Mucosa of stomach (tissue), 1 donor: Measurements from ENCODE around the gene CCDC34.

Source experiments
- H3K27me3 ChIP-seq: one replicate; pipeline ENCODE4 v1.7.0; 2013; ENCODE audit warnings: mild to moderate bottlenecking, low read length; ENCODE audit not compliant: control insufficient read depth, insufficient read depth
- H3K36me3 ChIP-seq: one replicate; pipeline ENCODE4 v1.7.0; 2013; ENCODE audit warnings: low read length; ENCODE audit not compliant: control insufficient read depth, insufficient read depth
- H3K4me1 ChIP-seq: one replicate; pipeline ENCODE4 v1.7.0; 2013; ENCODE audit warnings: mild to moderate bottlenecking, low read length; ENCODE audit not compliant: control insufficient read depth, insufficient read depth
- H3K4me3 ChIP-seq: one replicate; pipeline ENCODE4 v1.7.0; 2013; ENCODE audit warnings: low read length
- H3K9ac ChIP-seq: one replicate; pipeline ENCODE4 v1.7.0; 2013; ENCODE audit warnings: mild to moderate bottlenecking, low read length, moderate library complexity
- H3K9me3 ChIP-seq: one replicate; pipeline ENCODE4 v1.7.0; 2013; ENCODE audit warnings: mild to moderate bottlenecking, low read length, moderate library complexity; ENCODE audit not compliant: control insufficient read depth
- donor health status: Pancreatic carcinoma.

Gene CCDC34, protein sequence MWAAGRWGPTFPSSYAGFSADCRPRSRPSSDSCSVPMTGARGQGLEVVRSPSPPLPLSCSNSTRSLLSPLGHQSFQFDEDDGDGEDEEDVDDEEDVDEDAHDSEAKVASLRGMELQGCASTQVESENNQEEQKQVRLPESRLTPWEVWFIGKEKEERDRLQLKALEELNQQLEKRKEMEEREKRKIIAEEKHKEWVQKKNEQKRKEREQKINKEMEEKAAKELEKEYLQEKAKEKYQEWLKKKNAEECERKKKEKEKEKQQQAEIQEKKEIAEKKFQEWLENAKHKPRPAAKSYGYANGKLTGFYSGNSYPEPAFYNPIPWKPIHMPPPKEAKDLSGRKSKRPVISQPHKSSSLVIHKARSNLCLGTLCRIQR

DNA sequence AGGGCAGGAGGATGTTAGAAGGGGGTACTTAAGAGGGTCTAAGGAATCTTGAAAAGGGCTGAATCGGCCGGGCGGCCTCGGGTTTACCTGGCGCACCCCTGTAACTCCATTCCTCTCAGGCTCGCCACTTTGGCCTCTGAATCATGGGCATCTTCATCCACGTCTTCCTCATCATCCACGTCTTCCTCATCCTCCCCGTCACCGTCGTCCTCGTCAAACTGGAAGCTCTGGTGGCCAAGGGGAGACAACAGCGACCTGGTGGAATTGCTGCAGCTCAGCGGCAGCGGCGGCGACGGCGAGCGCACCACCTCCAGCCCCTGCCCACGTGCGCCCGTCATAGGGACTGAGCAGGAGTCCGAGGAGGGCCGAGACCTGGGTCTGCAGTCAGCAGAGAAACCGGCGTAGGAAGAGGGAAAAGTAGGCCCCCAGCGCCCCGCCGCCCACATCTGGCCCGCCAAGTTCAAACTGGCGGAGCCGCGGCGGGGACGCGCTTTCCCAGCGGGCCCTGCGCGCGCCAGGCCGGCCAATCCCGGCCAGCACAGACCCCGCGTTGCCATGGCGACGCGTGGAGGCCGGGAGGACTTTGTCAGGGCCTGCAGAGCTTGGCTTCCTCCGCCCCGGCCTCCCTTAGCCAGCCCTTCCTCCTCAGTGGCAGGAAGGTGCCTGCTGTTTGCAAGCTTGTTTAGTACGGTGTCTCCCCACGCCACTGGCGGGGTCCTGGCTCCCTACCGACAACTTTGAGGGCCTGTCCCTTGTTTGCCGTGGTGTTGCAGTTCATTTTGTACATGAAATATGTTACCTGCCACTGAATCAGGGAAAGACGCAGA is at the start of gene CCDC34:
TSS of gene CCDC34 (minus strand) at position 467 of the 827 bp plus-strand sequence. CDS start at position 446, 21 bp downstream.
- Histone ChIP-seq H3K36me3 (peaks cover 2% of the 10 kb centered on the region), H3K4me3 (peak within 1 kb of the TSS; percentile 62), H3K9me3 (no peaks in the 10 kb centered on the region), H3K9ac (peak within 1 kb of the TSS; percentile 67), H3K4me1 (peaks cover 21% of the 10 kb centered on the region), H3K27me3 (no peaks in the 10 kb centered on the region)

DNA sequence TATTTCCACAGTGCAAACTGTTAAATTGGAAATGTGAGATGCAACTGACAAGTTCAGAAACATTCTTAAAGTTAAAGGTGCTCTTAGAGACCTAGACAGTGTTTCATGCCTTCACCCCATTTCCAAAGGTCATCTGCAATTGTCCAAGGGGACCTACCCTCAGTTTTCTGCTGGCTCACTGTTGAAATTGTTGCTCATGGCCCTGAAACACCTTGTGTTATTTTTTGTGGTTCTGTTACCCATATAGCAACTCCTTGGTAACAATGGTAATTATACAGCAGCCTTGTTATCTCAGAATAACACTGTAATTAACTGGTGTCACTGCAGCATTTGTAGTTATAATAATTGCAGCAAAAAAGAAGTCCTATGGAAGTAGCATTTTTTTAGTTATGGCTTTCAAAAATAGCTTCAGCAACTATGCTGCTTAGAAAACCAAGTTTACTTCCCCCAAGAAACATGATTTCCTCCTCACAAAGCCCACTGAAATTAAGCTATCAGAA is 49.2 kb upstream of the CCDC34 start:
- Histone ChIP-seq H3K9me3 (no peaks in the 10 kb centered on the region), H3K36me3 (no peaks in the 10 kb centered on the region), H3K4me3 (no peak overlapping the region), H3K9ac (no peak overlapping the region), H3K4me1 (peaks cover 22% of the 10 kb centered on the region), H3K27me3 (no peaks in the 10 kb centered on the region)

DNA sequence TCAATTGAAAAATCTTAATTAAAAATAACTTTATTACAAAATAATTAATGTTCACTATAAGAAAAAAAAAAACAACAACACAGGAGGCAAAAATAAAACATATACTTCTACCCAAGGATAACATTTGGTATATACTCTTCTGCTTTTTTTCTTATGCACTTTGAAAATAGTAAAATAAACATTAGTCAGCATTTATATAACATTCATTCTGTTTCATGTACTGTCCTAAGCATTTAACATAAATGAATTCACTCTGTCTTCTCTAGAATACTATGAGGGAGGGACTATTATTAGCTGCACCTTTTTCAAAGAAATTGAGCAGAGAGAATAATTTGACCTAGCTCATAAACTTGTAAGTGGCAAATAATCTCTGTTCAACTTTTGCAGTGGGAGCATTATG is 48.3 kb upstream of the CCDC34 start:
- H3K9ac ChIP-seq = no peak overlapping the region
- no peak overlapping the region for H3K4me3 ChIP-seq
- no peaks in the 10 kb centered on the region for H3K27me3 ChIP-seq
- H3K36me3 ChIP-seq = no peaks in the 10 kb centered on the region
- peaks cover 14% of the 10 kb centered on the region for H3K4me1 ChIP-seq
- no peaks in the 10 kb centered on the region for H3K9me3 ChIP-seq

DNA sequence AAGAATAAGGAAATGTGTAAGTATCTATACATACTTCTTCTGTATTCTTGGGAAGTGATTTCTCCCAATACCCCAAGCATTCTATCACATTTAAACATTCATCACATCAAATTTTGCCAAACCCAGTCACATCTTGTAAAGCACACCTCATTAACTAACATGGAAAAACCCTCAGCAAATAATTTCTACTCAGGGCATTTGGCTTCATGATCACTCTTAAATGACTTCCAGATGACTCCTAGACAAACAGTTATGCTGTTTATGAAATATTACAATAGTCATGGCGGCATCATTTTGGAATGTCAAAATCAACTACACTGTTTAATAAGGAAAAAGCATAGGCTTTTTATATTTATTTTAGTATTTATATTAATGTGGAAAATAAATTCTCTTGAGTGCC is 47.3 kb upstream of the CCDC34 start:
- H3K27me3 ChIP-seq = no peaks in the 10 kb centered on the region
- H3K4me3 ChIP-seq = no peak overlapping the region
- H3K4me1 ChIP-seq = peaks cover 20% of the 10 kb centered on the region
- H3K9ac ChIP-seq = no peak overlapping the region
- H3K36me3 ChIP-seq = no peaks in the 10 kb centered on the region
- no peaks in the 10 kb centered on the region for H3K9me3 ChIP-seq

DNA sequence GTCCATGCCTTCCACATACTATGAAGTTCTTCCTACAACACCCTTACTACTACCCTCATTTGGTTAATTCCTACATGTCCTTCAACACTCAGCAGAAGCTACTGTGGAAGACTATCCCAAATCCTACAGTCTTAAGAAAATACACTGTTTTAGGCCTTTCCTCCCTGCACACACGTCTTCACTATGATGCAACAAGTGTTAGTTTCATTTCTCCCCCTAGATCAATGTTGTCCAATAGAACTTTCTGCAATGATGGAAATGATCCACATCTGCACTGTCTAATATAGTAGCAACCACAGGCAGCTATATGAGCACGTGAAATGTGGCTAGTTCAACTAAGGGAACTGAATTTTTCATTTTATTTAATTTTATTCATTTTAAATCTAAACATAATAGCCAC is 46.7 kb upstream of the CCDC34 start:
- no peaks in the 10 kb centered on the region for H3K9me3 ChIP-seq
- H3K4me1 ChIP-seq = peaks cover 25% of the 10 kb centered on the region
- H3K4me3 ChIP-seq = no peak overlapping the region
- H3K27me3 ChIP-seq = no peaks in the 10 kb centered on the region
- no peak overlapping the region for H3K9ac ChIP-seq
- no peaks in the 10 kb centered on the region for H3K36me3 ChIP-seq

DNA sequence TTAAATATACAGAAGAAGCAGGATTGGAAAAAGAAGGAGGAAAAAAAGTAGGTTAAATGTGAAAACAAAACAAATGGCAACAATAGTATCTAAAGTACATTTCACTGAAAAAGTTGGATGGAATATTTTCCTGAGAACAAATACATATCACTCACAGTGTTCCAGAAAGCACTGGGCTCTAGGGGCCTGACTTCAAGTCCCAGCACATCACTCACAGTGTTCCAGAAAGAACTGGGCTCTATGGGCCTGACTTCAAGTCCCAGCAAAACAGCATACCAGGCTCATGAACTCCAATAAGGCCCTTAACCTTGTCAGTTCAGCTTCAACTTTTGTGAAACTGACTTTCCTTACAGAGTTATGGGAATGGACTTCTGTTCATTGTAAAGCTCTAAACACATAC is 46.0 kb upstream of the CCDC34 start:
- H3K36me3 ChIP-seq = no peaks in the 10 kb centered on the region
- no peaks in the 10 kb centered on the region for H3K27me3 ChIP-seq
- no peak overlapping the region for H3K4me3 ChIP-seq
- no peaks in the 10 kb centered on the region for H3K9me3 ChIP-seq
- H3K4me1 ChIP-seq = peaks cover 29% of the 10 kb centered on the region
- no peak overlapping the region for H3K9ac ChIP-seq

DNA sequence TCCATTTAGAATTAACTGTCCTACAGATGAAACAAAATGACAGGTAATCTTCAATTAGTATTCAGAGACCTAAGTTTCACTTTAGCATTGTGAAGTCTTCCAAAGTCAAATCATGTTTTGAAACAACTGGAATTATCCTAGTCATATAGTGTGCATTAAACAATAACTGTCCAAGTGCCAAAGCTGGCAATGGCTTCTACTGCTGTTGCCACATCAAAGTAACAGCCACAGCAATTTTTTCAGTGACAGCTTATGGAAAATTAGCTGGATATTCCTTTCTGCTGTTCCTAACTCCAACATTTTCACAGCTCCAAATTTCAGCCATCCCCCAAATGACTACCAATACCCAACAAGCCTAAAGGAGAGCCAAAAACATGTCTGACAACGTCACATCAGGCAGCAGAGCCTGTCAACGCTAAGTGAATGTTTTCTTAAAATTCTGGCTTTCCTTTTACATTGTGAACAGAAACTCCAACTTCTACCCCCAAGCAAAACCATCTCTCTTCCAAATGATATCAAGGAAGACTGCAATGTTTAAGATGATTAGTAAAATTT is 45.3 kb upstream of the CCDC34 start:
- H3K36me3 ChIP-seq = no peaks in the 10 kb centered on the region
- H3K9me3 ChIP-seq = no peaks in the 10 kb centered on the region
- no peak overlapping the region for H3K4me3 ChIP-seq
- peaks cover 32% of the 10 kb centered on the region for H3K4me1 ChIP-seq
- H3K9ac ChIP-seq = no peak overlapping the region
- H3K27me3 ChIP-seq = no peaks in the 10 kb centered on the region

DNA sequence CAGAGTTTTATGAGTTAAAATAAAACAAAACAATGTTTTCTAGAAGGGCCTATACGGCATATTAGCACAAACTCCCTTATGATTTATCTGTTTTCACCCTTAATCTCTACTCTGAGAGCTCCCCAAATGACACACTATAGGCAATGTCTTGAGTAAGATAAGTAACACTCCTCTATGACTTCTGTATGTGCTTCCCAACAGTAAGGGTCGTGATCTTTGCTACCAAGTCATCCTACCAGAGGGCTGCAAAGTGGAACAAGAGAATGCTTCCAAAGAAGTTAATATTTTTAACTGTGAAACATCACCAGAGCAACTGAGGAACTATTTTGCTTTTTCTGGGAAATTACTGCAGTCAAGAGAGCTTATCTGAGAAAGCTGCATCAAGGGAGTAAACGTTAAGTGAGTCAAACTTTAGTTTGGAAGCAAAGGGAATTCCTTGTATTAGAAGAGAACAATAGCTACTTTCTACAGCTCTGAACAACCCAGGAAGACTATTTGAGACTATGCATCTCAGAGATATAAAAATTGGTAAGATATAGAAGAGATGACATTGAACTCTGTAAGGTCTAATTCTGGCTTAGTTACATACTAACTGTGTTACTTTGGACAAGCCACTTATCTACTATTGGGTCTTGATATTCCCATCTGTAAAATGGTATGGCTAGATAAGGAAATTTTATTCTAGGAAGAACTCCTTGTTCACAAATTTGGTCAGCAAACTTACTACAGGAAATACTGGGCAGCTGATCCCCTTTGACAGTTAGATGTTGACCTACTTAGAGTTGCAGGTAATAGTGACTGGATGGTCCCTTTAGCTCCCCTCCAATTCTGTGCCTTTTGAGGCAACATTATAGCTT is 43.7 kb upstream of the CCDC34 start:
- Histone ChIP-seq H3K36me3 (no peaks in the 10 kb centered on the region), H3K4me1 (peaks cover 47% of the 10 kb centered on the region), H3K9ac (no peak overlapping the region), H3K4me3 (no peak overlapping the region), H3K27me3 (no peaks in the 10 kb centered on the region), H3K9me3 (no peaks in the 10 kb centered on the region)

DNA sequence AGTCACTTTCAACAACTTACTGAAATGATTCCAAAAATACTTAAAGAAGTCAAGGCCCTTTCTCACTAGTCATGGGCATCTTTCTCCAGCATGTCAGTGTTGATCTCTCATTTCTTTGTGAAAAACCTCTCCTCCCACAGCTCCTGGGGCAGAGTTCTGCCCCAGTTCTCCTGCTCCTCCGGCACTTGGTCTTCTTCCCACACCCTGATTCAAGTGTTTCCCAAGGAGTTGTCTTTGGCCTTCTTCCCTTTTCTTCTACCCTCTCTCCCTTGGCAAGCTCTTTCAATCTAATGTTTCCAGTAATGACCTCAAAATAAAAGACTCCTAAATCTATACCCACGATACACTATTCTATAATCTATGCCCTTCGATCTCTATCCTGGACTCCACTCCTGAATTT is 42.1 kb upstream of the CCDC34 start:
- H3K9ac ChIP-seq = no peak overlapping the region
- no peak overlapping the region for H3K4me3 ChIP-seq
- H3K9me3 ChIP-seq = no peaks in the 10 kb centered on the region
- no peaks in the 10 kb centered on the region for H3K36me3 ChIP-seq
- peaks cover 47% of the 10 kb centered on the region for H3K4me1 ChIP-seq
- no peaks in the 10 kb centered on the region for H3K27me3 ChIP-seq

DNA sequence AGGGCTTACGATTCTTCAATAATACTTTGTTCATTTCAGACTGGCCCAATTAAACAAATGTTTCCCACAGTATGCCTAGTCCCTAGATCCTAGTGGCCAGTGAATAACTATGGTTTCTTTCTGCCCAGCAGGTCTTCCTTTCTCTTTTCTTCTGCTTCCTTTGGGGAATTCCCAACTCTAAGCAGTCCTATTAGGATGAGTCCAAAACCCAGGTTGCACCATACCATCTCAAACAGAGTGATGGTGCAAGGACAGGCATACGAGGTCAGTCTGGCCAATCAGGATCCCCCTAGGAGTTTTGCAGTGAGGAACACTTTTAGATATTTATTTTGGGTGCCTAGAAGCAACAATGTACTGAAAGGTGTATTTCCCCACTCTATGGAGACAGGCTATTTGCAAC is 41.4 kb upstream of the CCDC34 start:
- Histone ChIP-seq H3K27me3 (no peaks in the 10 kb centered on the region), H3K9me3 (no peaks in the 10 kb centered on the region), H3K36me3 (no peaks in the 10 kb centered on the region), H3K9ac (no peak overlapping the region), H3K4me1 (peaks cover 42% of the 10 kb centered on the region), H3K4me3 (no peak overlapping the region)

DNA sequence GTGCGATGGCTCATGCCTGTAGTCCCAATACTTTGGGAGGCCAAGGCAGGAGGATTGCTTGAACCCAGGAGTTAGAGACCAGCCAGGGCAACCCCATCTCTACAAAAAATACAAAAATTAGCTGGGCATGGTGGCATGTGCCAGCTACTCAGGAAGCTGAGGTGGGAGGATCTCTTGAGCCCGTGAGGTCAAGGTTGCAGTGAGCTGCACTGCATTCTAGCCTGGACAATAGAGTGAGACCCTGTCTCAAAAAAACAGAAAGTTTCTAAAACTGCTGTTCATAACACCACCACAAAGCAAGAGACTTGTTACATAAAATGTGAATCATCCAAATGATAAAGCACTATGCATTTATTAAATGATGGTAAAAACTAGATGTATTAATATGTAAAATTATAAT is 40.2 kb upstream of the CCDC34 start:
- H3K9me3 ChIP-seq = no peaks in the 10 kb centered on the region
- no peaks in the 10 kb centered on the region for H3K36me3 ChIP-seq
- peaks cover 48% of the 10 kb centered on the region for H3K4me1 ChIP-seq

More for the DNA sequence above, 40.2 kb upstream of the CCDC34 start:
- Histone ChIP-seq H3K4me3 (no peak overlapping the region), H3K9ac (no peak overlapping the region), H3K27me3 (no peaks in the 10 kb centered on the region)
